Measurements from ENCODE around the gene ADAMTS9. TPM values are rescaled to one million over a fixed set of nuclear protein-coding genes. Genes with fewer than 3 reads are reported as not detected.

ADAMTS9 gene
- total and polyA plus RNA-seq, 2 donors, result 20.7 to 120 TPM

GRCh38 chr3:64612082-64612860 lies 75.5 kb downstream of the ADAMTS9 start:
- 41% methylated on average over 4 of the region's 4 CpGs for WGBS
- DNase-seq (ENCODE audit: extremely low spot score), result peak; percentile 54
- Histone ChIP-seq H3K4me3 (ENCODE audit: low read depth, low read length) (no peak overlapping the region), H3K36me3 (ENCODE audit: insufficient read depth) (no peaks in the 10 kb centered on the region), H3K27ac (ENCODE audit: low read depth) (no peak overlapping the region), H3K4me1 (ENCODE audit: insufficient read depth) (no peaks in the 10 kb centered on the region)

- DNase-seq (ENCODE audit: extremely low spot score), result no peak
Observed at GRCh38 chr3:64608741-64609140, 79.1 kb downstream of the ADAMTS9 start.

GRCh38 chr3:64607032-64607551 lies 80.7 kb downstream of the ADAMTS9 start:
- DNase-seq (ENCODE audit: extremely low spot score), result no peak
- no peaks in the 10 kb centered on the region for H3K4me1 ChIP-seq (ENCODE audit: insufficient read depth)
- H3K4me3 ChIP-seq (ENCODE audit: low read depth, low read length), result no peak overlapping the region
- no peaks in the 10 kb centered on the region for H3K36me3 ChIP-seq (ENCODE audit: insufficient read depth)
- 98% methylated on average over 2 of the region's 2 CpGs for WGBS
- H3K27ac ChIP-seq (ENCODE audit: low read depth), result no peak overlapping the region

More at GRCh38 chr3:64608741-64609140, 79.1 kb downstream of the ADAMTS9 start:
- no peak overlapping the region for H3K27ac ChIP-seq (ENCODE audit: low read depth)
- WGBS, result 91% methylated on average over 2 of the region's 2 CpGs
- H3K4me1 ChIP-seq (ENCODE audit: insufficient read depth), result no peaks in the 10 kb centered on the region
- H3K36me3 ChIP-seq (ENCODE audit: insufficient read depth), result no peaks in the 10 kb centered on the region
- H3K4me3 ChIP-seq (ENCODE audit: low read depth, low read length), result no peak overlapping the region

GRCh38 chr3:64604313-64604712 lies 83.5 kb downstream of the ADAMTS9 start:
- H3K27ac ChIP-seq (ENCODE audit: low read depth), result no peak overlapping the region
- H3K4me1 ChIP-seq (ENCODE audit: insufficient read depth), result no peaks in the 10 kb centered on the region
- H3K4me3 ChIP-seq (ENCODE audit: low read depth, low read length), result no peak overlapping the region
- WGBS, result 85% methylated on average over 3 of the region's 3 CpGs
- no peak for DNase-seq (ENCODE audit: extremely low spot score)
- no peaks in the 10 kb centered on the region for H3K36me3 ChIP-seq (ENCODE audit: insufficient read depth)

- H3K4me3 ChIP-seq (ENCODE audit: low read depth, low read length), result no peak overlapping the region
- WGBS, result 98% methylated on average over 9 of the region's 9 CpGs
- H3K36me3 ChIP-seq (ENCODE audit: insufficient read depth), result no peaks in the 10 kb centered on the region
- no peak overlapping the region for H3K27ac ChIP-seq (ENCODE audit: low read depth)
- no peak for DNase-seq (ENCODE audit: extremely low spot score)
- no peaks in the 10 kb centered on the region for H3K4me1 ChIP-seq (ENCODE audit: insufficient read depth)
Observed at GRCh38 chr3:64601824-64602223, 86.0 kb downstream of the ADAMTS9 start.

- Histone ChIP-seq H3K27ac (ENCODE audit: low read depth) (no peak overlapping the region), H3K4me1 (ENCODE audit: insufficient read depth) (no peaks in the 10 kb centered on the region), H3K4me3 (ENCODE audit: low read depth, low read length) (no peak overlapping the region), H3K36me3 (ENCODE audit: insufficient read depth) (no peaks in the 10 kb centered on the region)
- no peak for DNase-seq (ENCODE audit: extremely low spot score)
- WGBS, result 83% methylated on average over 9 of the region's 9 CpGs
Observed at GRCh38 chr3:64600246-64600950, 87.4 kb downstream of the ADAMTS9 start.

GRCh38 chr3:64599651-64600050 lies 88.1 kb downstream of the ADAMTS9 start:
- no peak overlapping the region for H3K4me3 ChIP-seq (ENCODE audit: low read depth, low read length)
- 78% methylated on average over 2 of the region's 2 CpGs for WGBS
- no peak overlapping the region for H3K27ac ChIP-seq (ENCODE audit: low read depth)
- H3K4me1 ChIP-seq (ENCODE audit: insufficient read depth), result no peaks in the 10 kb centered on the region
- no peaks in the 10 kb centered on the region for H3K36me3 ChIP-seq (ENCODE audit: insufficient read depth)
- DNase-seq (ENCODE audit: extremely low spot score), result no peak

- Histone ChIP-seq H3K4me1 (ENCODE audit: insufficient read depth) (no peaks in the 10 kb centered on the region), H3K36me3 (ENCODE audit: insufficient read depth) (no peaks in the 10 kb centered on the region), H3K4me3 (ENCODE audit: low read depth, low read length) (no peak overlapping the region), H3K27ac (ENCODE audit: low read depth) (no peak overlapping the region)
- peak; percentile 48 for DNase-seq (ENCODE audit: extremely low spot score)
- 25% methylated on average over 5 of the region's 5 CpGs for WGBS
Observed at GRCh38 chr3:64595253-64595694, 92.5 kb downstream of the ADAMTS9 start.

- H3K4me3 ChIP-seq (ENCODE audit: low read depth, low read length), result no peak overlapping the region
- H3K27ac ChIP-seq (ENCODE audit: low read depth), result no peak overlapping the region
- no peaks in the 10 kb centered on the region for H3K4me1 ChIP-seq (ENCODE audit: insufficient read depth)
- DNase-seq (ENCODE audit: extremely low spot score), result no peak
- H3K36me3 ChIP-seq (ENCODE audit: insufficient read depth), result no peaks in the 10 kb centered on the region
- 85% methylated on average over 9 of the region's 9 CpGs for WGBS
Observed at GRCh38 chr3:64594134-64594533, 93.7 kb downstream of the ADAMTS9 start.

GRCh38 chr3:64593350-64593749 lies 94.5 kb downstream of the ADAMTS9 start:
- 87% methylated on average over 3 of the region's 3 CpGs for WGBS
- Histone ChIP-seq H3K4me1 (ENCODE audit: insufficient read depth) (no peaks in the 10 kb centered on the region), H3K4me3 (ENCODE audit: low read depth, low read length) (no peak overlapping the region), H3K27ac (ENCODE audit: low read depth) (no peak overlapping the region), H3K36me3 (ENCODE audit: insufficient read depth) (no peaks in the 10 kb centered on the region)
- no peak for DNase-seq (ENCODE audit: extremely low spot score)

GRCh38 chr3:64591615-64592014 lies 96.2 kb downstream of the ADAMTS9 start:
- no peak overlapping the region for H3K4me3 ChIP-seq (ENCODE audit: low read depth, low read length)
- 75% methylated on average over 1 of the region's 1 CpG for WGBS
- H3K27ac ChIP-seq (ENCODE audit: low read depth), result no peak overlapping the region
- H3K36me3 ChIP-seq (ENCODE audit: insufficient read depth), result no peaks in the 10 kb centered on the region
- no peaks in the 10 kb centered on the region for H3K4me1 ChIP-seq (ENCODE audit: insufficient read depth)
- no peak for DNase-seq (ENCODE audit: extremely low spot score)

- H3K36me3 ChIP-seq (ENCODE audit: insufficient read depth), result no peaks in the 10 kb centered on the region
- WGBS, result 62% methylated on average over 1 of the region's 1 CpG
Observed at GRCh38 chr3:64588380-64588779, 99.4 kb downstream of the ADAMTS9 start.

GRCh38 chr3:64586952-64587351 lies 100.8 kb downstream of the ADAMTS9 start:
- Histone ChIP-seq H3K4me3 (ENCODE audit: low read depth, low read length) (no peak overlapping the region), H3K27ac (ENCODE audit: low read depth) (no peak overlapping the region), H3K4me1 (ENCODE audit: insufficient read depth) (no peaks in the 10 kb centered on the region), H3K36me3 (ENCODE audit: insufficient read depth) (no peaks in the 10 kb centered on the region)
- DNase-seq (ENCODE audit: extremely low spot score), result no peak
- 76% methylated on average over 4 of the region's 4 CpGs for WGBS

More at GRCh38 chr3:64588380-64588779, 99.4 kb downstream of the ADAMTS9 start:
- DNase-seq (ENCODE audit: extremely low spot score), result no peak
- no peak overlapping the region for H3K27ac ChIP-seq (ENCODE audit: low read depth)
- no peak overlapping the region for H3K4me3 ChIP-seq (ENCODE audit: low read depth, low read length)
- no peaks in the 10 kb centered on the region for H3K4me1 ChIP-seq (ENCODE audit: insufficient read depth)

GRCh38 chr3:64584179-64584578 lies 103.6 kb downstream of the ADAMTS9 start:
- H3K4me3 ChIP-seq (ENCODE audit: low read depth, low read length), result no peak overlapping the region
- H3K4me1 ChIP-seq (ENCODE audit: insufficient read depth), result no peaks in the 10 kb centered on the region
- no peaks in the 10 kb centered on the region for H3K36me3 ChIP-seq (ENCODE audit: insufficient read depth)
- WGBS, result 15% methylated on average over 1 of the region's 1 CpG
- DNase-seq (ENCODE audit: extremely low spot score), result no peak
- H3K27ac ChIP-seq (ENCODE audit: low read depth), result no peak overlapping the region

Measured in urinary bladder (tissue), 4 donors.